GM12801 (cell line): Measurements from ENCODE around the gene GREM1.

Experiments
- CTCF ChIP-seq: IDR thresholded peaks from one replicate; pipeline ENCODE4 v1.5.1; 2011; ENCODE audit warnings: control low read depth; ENCODE audit not compliant: insufficient read length; ENCODE audit errors: extremely low read depth

GREM1 gene

GRCh38 chr15:32778391-32779176 is 60.8 kb downstream of the GREM1 start:
- no peak for TF ChIP-seq CTCF

GRCh38 chr15:32781781-32782180 is 64.0 kb downstream of the GREM1 start:
- TF ChIP-seq CTCF = no peak

- no peak for TF ChIP-seq CTCF
Measured at GRCh38 chr15:32784581-32784980, 66.8 kb downstream of the GREM1 start.

- no peak for TF ChIP-seq CTCF
Measured at GRCh38 chr15:32786906-32787305, 69.1 kb downstream of the GREM1 start.

GRCh38 chr15:32787949-32788348 is 70.1 kb downstream of the GREM1 start:
- no peak for TF ChIP-seq CTCF

- TF ChIP-seq CTCF = no peak
Measured at GRCh38 chr15:32790352-32790999, 72.7 kb downstream of the GREM1 start.

- TF ChIP-seq CTCF = no peak
Measured at GRCh38 chr15:32792436-32792835, 74.6 kb downstream of the GREM1 start.
